ENCODE measurements around the gene CD36. TPM values are rescaled to one million over a fixed set of nuclear protein-coding genes. Genes with fewer than 3 reads are reported as not detected.

The CD36 gene

GRCh38 chr7:80725181-80725611 is 86.8 kb downstream of the CD36 start:
- Histone ChIP-seq H3K27me3 (ENCODE audit: control insufficient read depth in 1 of 2, insufficient read depth in 1 of 2, low read length in 2 of 2) (no peaks in the 10 kb centered on the region), H3K9me3 (ENCODE audit: control insufficient read depth, low read length) (no peaks in the 10 kb centered on the region)

More at GRCh38 chr7:80725181-80725611, 86.8 kb downstream of the CD36 start:
- H3K4ac ChIP-seq (ENCODE audit: low read depth in 1 of 2, low read length in 2 of 2) = no peak overlapping the region
- no peak overlapping the region for H3K4me3 ChIP-seq (ENCODE audit: insufficient read depth in 1 of 2, low read depth in 1 of 2, low read length in 2 of 2)
- no peak overlapping the region for H2BK120ac ChIP-seq (ENCODE audit: low read depth, low read length)
- DNase-seq = no peak
- H4K91ac ChIP-seq (ENCODE audit: low read length) = no peak overlapping the region
- H3K36me3 ChIP-seq (ENCODE audit: control insufficient read depth in 1 of 2, insufficient read depth in 2 of 2, low read depth in 1 of 2, low read length in 2 of 2) = no peaks in the 10 kb centered on the region
- no peak overlapping the region for H2BK15ac ChIP-seq (ENCODE audit: low read depth, poor library complexity, severe bottlenecking)
- 79% methylated on average over 2 of the region's 4 CpGs for WGBS
- H4K8ac ChIP-seq (ENCODE audit: low read length) = no peak overlapping the region
- H3K79me1 ChIP-seq (replicated peaks; ENCODE audit: low read length, poor library complexity, severe bottlenecking) = no peaks in the 10 kb centered on the region
- H3K4me2 ChIP-seq (ENCODE audit: low read length, poor library complexity, severe bottlenecking) = no peak overlapping the region
- peak overlapping the region; percentile 68 for H3K9ac ChIP-seq (ENCODE audit: low read length)
- H2BK5ac ChIP-seq (ENCODE audit: low read depth, low read length, poor library complexity, severe bottlenecking) = no peak overlapping the region
- no peak overlapping the region for H2BK12ac ChIP-seq (ENCODE audit: low read length in 2 of 2)
- H3K18ac ChIP-seq (ENCODE audit: low read depth in 1 of 2, low read length in 2 of 2) = peak overlapping the region in 1 of 2 experiments; percentile 43
- no peak overlapping the region for H2AK5ac ChIP-seq (ENCODE audit: low read length, severe bottlenecking)
- H2AFZ ChIP-seq (ENCODE audit: low read depth, low read length) = no peak overlapping the region
- H3K23ac ChIP-seq (ENCODE audit: low read length in 2 of 2) = no peak overlapping the region
- H3K14ac ChIP-seq (ENCODE audit: low read length in 2 of 2) = no peak overlapping the region
- H3K27ac ChIP-seq (ENCODE audit: low read length, poor library complexity, severe bottlenecking) = peak overlapping the region; percentile 100
- peaks cover 2% of the 10 kb centered on the region for H3K4me1 ChIP-seq (ENCODE audit: control insufficient read depth, insufficient read depth, low read depth, low read length)

Small RNAs within 50 kb of the gene (small RNA-seq; reads per million reads assigned to genes)
- not detected for gene AC073850.1 (ENCODE audit: low read depth)
